GM21367 (cell line): ENCODE results near the gene ANKRD53.
A peak's percentile ranks its signal among the peaks of the same experiment; 100 is the strongest.
"Not testable (repeated sequence)": the region's sequence is repeated elsewhere in the genome, so short reads cannot be mapped to it uniquely, and the experiment has no call there.

ENCODE experiments used
- ATAC-seq: cut with Tn5 transposase; IDR thresholded peaks from one replicate; pipeline ENCODE4 v1.9.1; 2021; ENCODE audit not compliant: unreplicated experiment

Gene ANKRD53

GRCh38 chr2:70988726-70989648 lies 10.6 kb downstream of the ANKRD53 start:
- no peak for ATAC-seq

GRCh38 chr2:70990216-70990615 lies 11.8 kb downstream of the ANKRD53 start:
- no peak for ATAC-seq

GRCh38 chr2:70991142-70991541 lies 12.7 kb downstream of the ANKRD53 start:
- no peak for ATAC-seq

DNA sequence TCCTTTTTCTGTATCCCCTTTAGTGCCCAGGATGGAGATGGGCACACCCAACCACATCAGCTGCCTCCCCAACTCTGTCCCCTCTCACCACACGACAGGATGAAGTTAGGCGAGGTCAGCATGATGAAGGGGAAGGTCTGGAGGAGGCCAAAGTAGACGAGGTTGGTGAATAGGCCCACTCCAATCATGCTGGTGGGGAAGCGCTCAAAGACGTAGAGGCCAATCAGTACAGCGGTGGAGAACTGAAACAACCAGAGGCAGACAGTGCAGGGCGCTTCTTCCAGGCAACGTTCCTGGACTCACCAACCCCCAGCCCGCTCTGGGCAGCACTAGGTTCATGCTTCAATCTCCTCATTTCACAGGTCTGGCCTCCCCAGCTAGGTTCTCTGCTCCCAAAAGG lies 13.3 kb downstream of the ANKRD53 start:
- ATAC-seq = no peak

- no peak for ATAC-seq
These were observed 14.8 kb downstream of the ANKRD53 start for GRCh38 chr2:70992945-70993853.

GRCh38 chr2:70994009-70994698 lies 15.7 kb downstream of the ANKRD53 start:
- peak; percentile 14 for ATAC-seq

GRCh38 chr2:70994699-70995425 lies 16.4 kb downstream of the ANKRD53 start, which contains the start of gene TEX261:
TSS of gene TEX261 (minus strand) at chr2:70994873. CDS start at chr2:70994757, 116 bp downstream.
- ATAC-seq = peak; percentile 94

- ATAC-seq = peak; percentile 35
These were observed 16.9 kb downstream of the ANKRD53 start for GRCh38 chr2:70995426-70995729.

- not testable (repeated sequence) for ATAC-seq
These were observed 20.5 kb downstream of the ANKRD53 start for GRCh38 chr2:70998885-70999284.

DNA sequence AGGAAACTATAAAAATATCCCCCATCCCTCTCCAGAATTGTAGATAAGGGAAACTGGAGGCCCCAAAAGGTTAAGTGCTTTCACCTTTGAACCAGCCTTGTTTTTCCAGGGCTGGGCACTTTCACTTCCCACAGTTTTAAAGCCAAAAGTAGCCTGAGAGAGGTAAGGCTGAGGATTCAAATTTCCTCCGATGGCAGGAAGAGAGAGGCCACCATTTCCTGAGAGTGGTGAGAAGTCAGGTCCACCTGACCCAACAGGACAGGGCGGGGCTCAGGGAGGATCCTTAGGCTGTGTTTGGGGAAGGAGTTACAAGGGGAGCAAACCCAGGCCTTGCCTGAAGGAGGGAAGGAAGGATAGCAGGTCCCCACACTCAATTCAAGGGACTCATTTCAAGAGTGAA lies 20.9 kb downstream of the ANKRD53 start:
- no peak for ATAC-seq

GRCh38 chr2:70999931-71000330 lies 21.5 kb downstream of the ANKRD53 start:
- ATAC-seq = not testable (repeated sequence)

GRCh38 chr2:71000780-71001591 lies 22.6 kb downstream of the ANKRD53 start:
- peak; percentile 82 for ATAC-seq

GRCh38 chr2:71001592-71001927 lies 23.1 kb downstream of the ANKRD53 start:
- no peak for ATAC-seq

DNA sequence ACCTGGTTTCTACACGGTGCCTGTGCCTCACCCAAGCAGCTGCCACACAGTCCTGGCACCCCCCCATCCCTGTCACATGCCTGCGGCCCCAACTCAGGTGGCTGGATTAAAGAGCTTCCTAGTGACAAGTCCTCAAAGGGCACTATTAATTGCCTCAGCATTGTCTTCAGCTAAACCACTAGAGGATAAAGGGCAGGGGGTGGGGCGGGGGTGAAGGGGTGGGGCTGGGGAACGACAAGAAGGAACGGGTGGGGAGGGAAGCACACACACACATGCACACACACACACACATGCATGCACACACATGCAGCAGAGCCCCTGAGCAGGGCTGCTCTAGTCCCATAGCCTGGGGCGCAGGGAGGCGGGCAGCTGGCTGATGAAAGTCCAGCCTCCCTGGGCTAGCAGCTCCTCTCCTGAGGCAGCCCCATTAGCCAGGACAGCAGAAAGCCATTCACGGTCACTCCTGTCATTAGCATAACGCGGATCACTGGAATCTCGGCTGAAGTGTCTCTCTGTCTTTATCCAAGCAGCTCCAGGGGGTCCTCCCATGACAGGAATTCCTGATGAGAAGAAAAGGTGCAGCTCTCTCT lies 23.6 kb downstream of the ANKRD53 start:
- no peak for ATAC-seq

DNA sequence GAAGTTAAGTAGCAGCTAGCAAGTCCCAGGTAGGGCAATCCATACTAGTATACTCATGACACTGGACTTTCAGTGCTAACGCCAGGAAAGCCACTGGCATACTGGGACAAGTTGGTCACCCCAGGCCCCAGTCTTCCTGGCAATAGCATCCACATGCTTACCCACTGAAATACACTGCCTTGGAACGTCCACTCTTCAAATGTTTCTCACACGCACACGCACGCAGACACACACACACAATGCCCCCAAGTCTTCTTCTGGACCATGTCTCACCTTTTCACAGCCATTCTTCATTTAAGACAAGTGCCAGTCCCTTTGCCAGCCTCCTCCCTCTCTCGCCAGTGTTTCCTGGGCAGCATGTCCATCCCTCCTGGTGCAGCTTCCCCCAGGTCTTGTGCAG lies 25.0 kb downstream of the ANKRD53 start:
- no peak for ATAC-seq

DNA sequence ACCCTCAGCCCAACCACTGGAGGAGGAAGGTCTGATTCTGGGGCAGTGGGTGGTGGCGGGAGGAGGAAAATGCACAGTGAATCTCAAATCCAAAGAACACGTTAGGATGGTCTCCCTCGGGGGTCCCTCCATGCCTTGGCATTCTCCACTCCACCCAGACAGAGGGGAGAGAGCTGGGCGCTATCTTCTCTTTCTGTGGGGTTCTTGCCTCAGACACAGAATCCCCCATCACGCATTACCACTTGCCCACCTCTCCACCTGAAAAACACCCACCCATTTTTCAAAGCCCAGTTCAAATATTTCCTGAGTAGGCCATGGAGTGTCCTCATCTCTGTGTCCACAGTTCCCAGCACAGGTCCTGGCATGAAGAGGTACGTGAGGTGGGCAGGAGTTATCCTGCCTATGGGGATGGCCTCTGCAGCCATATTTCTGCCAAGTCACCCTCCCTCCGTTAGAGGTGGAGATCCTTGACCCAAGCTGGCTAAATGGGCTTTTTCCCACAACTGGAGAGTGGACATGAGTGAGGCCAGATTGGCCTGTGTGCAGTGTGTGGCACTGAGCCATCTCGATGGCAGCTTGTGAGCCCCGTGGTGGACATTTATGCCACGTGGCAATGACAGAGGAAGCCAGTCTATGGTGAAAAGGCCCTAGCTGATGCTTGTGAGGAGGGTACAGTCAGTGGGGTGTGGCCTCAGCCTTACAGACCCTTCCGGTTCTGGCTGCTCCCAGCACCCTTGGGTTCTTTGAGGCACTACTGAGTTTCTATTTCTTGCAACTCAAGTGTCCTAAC lies 25.7 kb downstream of the ANKRD53 start:
- no peak for ATAC-seq

- no peak for ATAC-seq
These were observed 26.4 kb downstream of the ANKRD53 start for GRCh38 chr2:71004857-71005256.
